Breast epithelium (tissue), 4 donors: Measurements from ENCODE around the gene EFNA2. TPM values are rescaled to one million over a fixed set of nuclear protein-coding genes. Genes with fewer than 3 reads are reported as not detected.

Experiments used
- DNase-seq, 2 donors: peaks; one replicate each; pipeline ENCODE4 v3.0.0-alpha.2; 2019; ENCODE audit warnings: low spot score in 2 of 2
- H3K27ac ChIP-seq, 2 donors: fragments of 200-600 bp; sonication (generic) in 1 of 2; one replicate each; pipeline ENCODE4 v1.5.1; 2016 to 2019; ENCODE audit warnings: mild to moderate bottlenecking in 1 of 2
- H3K27me3 ChIP-seq, 2 donors: fragments of 200-600 bp; sonication (generic) in 1 of 2; one replicate each; pipeline versions ENCODE4 v1.5.1 to v1.6.0; 2017 to 2019; ENCODE audit warnings: control low read depth in 1 of 2, mild to moderate bottlenecking in 1 of 2
- H3K36me3 ChIP-seq: fragments of 200-600 bp; one replicate; pipeline ENCODE4 v1.5.1; 2019
- H3K4me1 ChIP-seq, 2 donors: fragments of 200-600 bp; sonication (generic); one replicate each; pipeline ENCODE4 v1.5.1; 2016 to 2019; ENCODE audit warnings: control low read depth in 1 of 2
- H3K4me3 ChIP-seq, 3 donors: fragments of 200-600 bp; sonication (generic); 1 replicate in 2 of 3; 2 replicates in 1 of 3; pipeline ENCODE4 v1.5.1; 2016 to 2019; ENCODE audit warnings: mild to moderate bottlenecking in 3 of 3, moderate library complexity in 2 of 3
- H3K9me3 ChIP-seq, 2 donors: fragments of 200-600 bp; sonication (generic) in 1 of 2; one replicate each; pipeline ENCODE4 v1.5.1; 2016 to 2019; ENCODE audit warnings: control low read depth in 1 of 2
- CTCF ChIP-seq, 3 donors: fragments of 450-650 bp; IDR thresholded peaks; one replicate each; pipeline ENCODE4 v1.5.1; 2016 to 2017; ENCODE audit warnings: antibody characterized with exemption in 3 of 3, mild to moderate bottlenecking in 3 of 3, moderate library complexity in 3 of 3
- POLR2A ChIP-seq: fragments of 450-650 bp; IDR thresholded peaks from one replicate; pipeline ENCODE4 v1.6.1; 2016; ENCODE audit warnings: antibody characterized with exemption, mild to moderate bottlenecking, moderate library complexity
- POLR2AphosphoS5 ChIP-seq, 3 donors: sonication (generic); formaldehyde crosslinking; IDR thresholded peaks; one replicate each; pipeline ENCODE4 v1.6.1; 2017; ENCODE audit warnings: antibody characterized with exemption in 3 of 3
- intact Hi-C: fragments of 100-400 bp; cut with DNase I; formaldehyde crosslinking; loops from one replicate; pipeline ENCODE4 v1.15.1; 2023; ENCODE audit warnings: low total_unique reads
- total RNA-seq, 3 donors: library from RNA; depleted of rRNA; stranded (reverse); fragments of >200 nt; gene quantifications; one replicate each; pipeline ENCODE4 v1.1.0, GENCODE V29; 2016

The EFNA2 gene
- total RNA-seq, 3 donors from 2014 or later, result 0.66 TPM; not detected in 2

GRCh38 chr19:1287354-1288225, 1.9 kb downstream of the EFNA2 start:
- intact Hi-C loops, result no loop called here
- peak overlapping the region in 1 of 3 donors; percentile 22 for H3K4me3 ChIP-seq
- no peaks in the 10 kb centered on the region for H3K36me3 ChIP-seq
- H3K27ac ChIP-seq, result no peak overlapping the region
- TF ChIP-seq POLR2A (no peak), CTCF (IDR thresholded peaks at IDR 0.05) (no peak), POLR2AphosphoS5 (IDR thresholded peaks at IDR 0.05) (no peak)
- no peaks in the 10 kb centered on the region for H3K4me1 ChIP-seq
- peaks cover 23 to 92% of the 10 kb centered on the region in 2 donors for H3K27me3 ChIP-seq
- H3K9me3 ChIP-seq, result no peaks in the 10 kb centered on the region
- no peak for DNase-seq

- no peak for DNase-seq
- Histone ChIP-seq H3K4me1 (no peaks in the 10 kb centered on the region), H3K9me3 (no peaks in the 10 kb centered on the region), H3K27ac (no peak overlapping the region), H3K27me3 (peaks cover 24 to 93% of the 10 kb centered on the region in 2 donors), H3K4me3 (no peak overlapping the region), H3K36me3 (no peaks in the 10 kb centered on the region)
- intact Hi-C loops, result no loop called here
- TF ChIP-seq POLR2A (no peak), POLR2AphosphoS5 (IDR thresholded peaks at IDR 0.05) (no peak), CTCF (IDR thresholded peaks at IDR 0.05) (no peak)
Observed at GRCh38 chr19:1288226-1288612, 2.5 kb downstream of the EFNA2 start.

GRCh38 chr19:1288833-1289685, 3.4 kb downstream of the EFNA2 start:
- intact Hi-C loops, result no loop called here
- peaks cover 30 to 93% of the 10 kb centered on the region in 2 donors for H3K27me3 ChIP-seq

GRCh38 chr19:1289686-1290025, 4.0 kb downstream of the EFNA2 start:
- no peak for DNase-seq
- Histone ChIP-seq H3K4me1 (no peaks in the 10 kb centered on the region), H3K27me3 (peaks cover 35 to 93% of the 10 kb centered on the region in 2 donors), H3K27ac (no peak overlapping the region), H3K4me3 (no peak overlapping the region), H3K9me3 (no peaks in the 10 kb centered on the region), H3K36me3 (no peaks in the 10 kb centered on the region)
- TF ChIP-seq POLR2AphosphoS5 (IDR thresholded peaks at IDR 0.05), result no peak
- intact Hi-C loops, result no loop called here

More at GRCh38 chr19:1288833-1289685, 3.4 kb downstream of the EFNA2 start:
- Histone ChIP-seq H3K36me3 (no peaks in the 10 kb centered on the region), H3K27ac (no peak overlapping the region), H3K4me3 (no peak overlapping the region), H3K4me1 (no peaks in the 10 kb centered on the region), H3K9me3 (no peaks in the 10 kb centered on the region)
- no peak for DNase-seq
- TF ChIP-seq POLR2A (no peak), CTCF (IDR thresholded peaks at IDR 0.05) (no peak), POLR2AphosphoS5 (IDR thresholded peaks at IDR 0.05) (no peak)

- Histone ChIP-seq H3K9me3 (no peaks in the 10 kb centered on the region), H3K27me3 (peaks cover 40 to 93% of the 10 kb centered on the region in 2 donors), H3K27ac (no peak overlapping the region), H3K4me3 (no peak overlapping the region), H3K4me1 (peaks cover 0 to 2% of the 10 kb centered on the region in 2 donors), H3K36me3 (no peaks in the 10 kb centered on the region)
- TF ChIP-seq POLR2A (no peak), CTCF (IDR thresholded peaks at IDR 0.05) (no peak), POLR2AphosphoS5 (IDR thresholded peaks at IDR 0.05) (no peak)
- DNase-seq, result no peak
- intact Hi-C loops, result no loop called here
Observed at GRCh38 chr19:1290196-1290702, 4.6 kb downstream of the EFNA2 start.
